Stomach smooth muscle (tissue), 2 donors: Measurements from ENCODE around the gene MEIS1.
A peak's percentile ranks its signal among the peaks of the same experiment; 100 is the strongest.

Source experiments
- H3K27ac ChIP-seq: one replicate; pipeline ENCODE4 v1.7.0; 2013; ENCODE audit warnings: mild to moderate bottlenecking, low read length, inconsistent platforms
- H3K27me3 ChIP-seq, 2 donors: one replicate each; pipeline ENCODE4 v1.7.0; 2013; ENCODE audit warnings: low read length in 2 of 2; ENCODE audit not compliant: insufficient read depth in 2 of 2, control insufficient read depth in 1 of 2
- H3K36me3 ChIP-seq, 2 donors: one replicate each; pipeline ENCODE4 v1.7.0; 2013; ENCODE audit warnings: low read length in 2 of 2; ENCODE audit not compliant: control insufficient read depth in 2 of 2, insufficient read depth in 2 of 2
- H3K4me1 ChIP-seq: one replicate; pipeline ENCODE4 v1.7.0; 2013; ENCODE audit warnings: low read length; ENCODE audit not compliant: control insufficient read depth, insufficient read depth
- H3K4me3 ChIP-seq, 2 donors: one replicate each; pipeline ENCODE4 v1.7.0; 2013; ENCODE audit warnings: low read length in 2 of 2
- H3K9ac ChIP-seq, 2 donors: one replicate each; pipeline ENCODE4 v1.7.0; 2013; ENCODE audit warnings: low read length in 2 of 2, mild to moderate bottlenecking in 1 of 2
- H3K9me3 ChIP-seq, 2 donors: one replicate each; pipeline ENCODE4 v1.7.0; 2013; ENCODE audit warnings: low read length in 2 of 2; ENCODE audit not compliant: control insufficient read depth in 2 of 2
- donor health status: healthy.
- donor health status: Pancreatic carcinoma.

The MEIS1 gene

DNA sequence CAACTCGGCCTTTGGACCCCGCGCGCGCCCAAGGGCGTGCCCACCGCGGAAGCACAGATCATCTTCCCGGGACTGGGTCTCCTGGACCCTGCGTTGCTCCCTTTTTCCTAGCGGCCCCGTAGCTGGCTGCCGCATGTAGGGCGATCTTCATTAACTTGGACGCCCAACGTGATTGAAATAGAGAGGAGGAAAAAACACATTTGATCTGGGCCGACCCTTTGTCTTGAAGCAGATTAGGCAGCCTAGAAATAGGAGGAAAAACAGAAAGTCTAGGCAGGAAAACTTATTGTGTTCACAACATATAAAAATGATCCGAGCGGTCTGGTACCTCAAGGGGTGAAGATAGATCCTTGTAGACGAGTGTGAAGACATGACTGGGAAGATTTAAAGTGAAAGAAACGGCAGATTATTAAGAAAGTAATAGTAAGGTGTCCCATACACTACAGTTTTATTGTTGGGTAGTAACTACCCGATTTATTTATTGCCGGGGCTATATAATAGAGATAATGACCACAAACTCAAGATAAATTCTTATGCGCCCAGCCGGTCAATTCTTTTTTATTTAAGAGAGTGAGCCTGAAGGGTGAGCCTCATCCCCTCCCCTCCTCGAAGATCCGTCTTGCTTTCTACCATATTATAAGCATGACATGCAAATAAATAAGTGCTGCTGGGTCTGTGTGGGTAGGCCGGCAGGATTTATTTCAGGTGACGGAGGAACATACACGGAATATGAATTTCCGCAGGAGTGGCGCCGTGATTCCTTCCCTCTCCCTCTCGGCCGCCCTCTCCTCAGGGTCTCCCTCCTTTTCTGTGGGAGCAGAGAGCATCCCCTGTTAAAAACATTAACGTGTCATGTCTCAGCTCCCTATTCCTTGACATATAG lies 147.4 kb downstream of the MEIS1 start:
- H3K27me3 ChIP-seq, result peaks cover 0 to 2% of the 10 kb centered on the region in 2 donors
- peak overlapping the region; percentile 94 to 96 for H3K9ac ChIP-seq
- no peaks in the 10 kb centered on the region for H3K9me3 ChIP-seq
- H3K36me3 ChIP-seq, result no peaks in the 10 kb centered on the region
- peaks cover 24% of the 10 kb centered on the region for H3K4me1 ChIP-seq
- peak overlapping the region; percentile 100 for H3K27ac ChIP-seq
- H3K4me3 ChIP-seq, result peak overlapping the region; percentile 71 to 84

DNA sequence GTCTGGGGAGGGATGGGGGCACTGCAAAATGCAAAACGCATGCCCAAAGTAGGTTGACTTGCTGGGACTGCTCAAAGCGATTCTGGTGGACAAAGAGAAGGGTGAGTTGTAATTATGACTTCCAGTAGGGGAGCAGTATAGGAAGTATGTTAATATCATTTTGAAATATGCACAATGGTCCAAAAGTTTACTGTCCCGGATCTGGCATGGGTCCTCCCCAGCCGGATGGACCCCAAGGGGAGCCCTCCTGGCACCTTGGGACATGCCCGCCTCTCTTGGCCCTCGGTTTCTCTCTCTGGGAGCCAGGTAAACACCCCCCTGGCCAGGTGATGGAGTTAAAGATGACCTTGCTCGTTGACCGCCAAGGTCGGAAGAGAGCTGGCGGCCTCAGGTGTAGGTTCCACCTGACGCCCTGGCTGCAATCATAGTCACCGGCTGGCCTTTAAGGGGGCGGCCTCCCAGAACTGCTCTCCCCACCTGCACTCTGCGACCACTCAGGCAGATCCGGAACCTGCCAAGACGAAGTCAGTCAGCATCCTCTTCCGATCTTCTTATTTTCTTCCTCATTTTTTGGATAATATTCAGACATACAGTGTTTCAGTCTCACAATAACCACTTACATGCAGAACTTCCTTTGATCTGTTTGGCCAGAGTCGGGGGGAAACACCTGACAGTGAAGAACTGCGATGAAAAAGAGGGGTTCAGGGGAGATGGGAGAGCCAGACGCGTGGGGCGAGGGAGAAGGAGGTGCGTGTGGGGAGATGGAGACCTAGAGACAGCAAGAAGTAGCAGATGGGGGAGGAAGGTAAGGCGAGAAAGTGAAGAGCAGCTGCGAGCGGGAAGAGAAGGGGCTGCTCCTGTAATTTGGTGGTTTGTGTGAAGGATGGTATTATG lies 148.3 kb downstream of the MEIS1 start:
- peaks cover 0 to 2% of the 10 kb centered on the region in 2 donors for H3K27me3 ChIP-seq
- peak overlapping the region; percentile 71 to 84 for H3K4me3 ChIP-seq
- H3K4me1 ChIP-seq, result peaks cover 16% of the 10 kb centered on the region
- H3K9ac ChIP-seq, result peak overlapping the region; percentile 94 to 96
- H3K9me3 ChIP-seq, result no peaks in the 10 kb centered on the region
- no peaks in the 10 kb centered on the region for H3K36me3 ChIP-seq
- peak overlapping the region; percentile 100 for H3K27ac ChIP-seq

DNA sequence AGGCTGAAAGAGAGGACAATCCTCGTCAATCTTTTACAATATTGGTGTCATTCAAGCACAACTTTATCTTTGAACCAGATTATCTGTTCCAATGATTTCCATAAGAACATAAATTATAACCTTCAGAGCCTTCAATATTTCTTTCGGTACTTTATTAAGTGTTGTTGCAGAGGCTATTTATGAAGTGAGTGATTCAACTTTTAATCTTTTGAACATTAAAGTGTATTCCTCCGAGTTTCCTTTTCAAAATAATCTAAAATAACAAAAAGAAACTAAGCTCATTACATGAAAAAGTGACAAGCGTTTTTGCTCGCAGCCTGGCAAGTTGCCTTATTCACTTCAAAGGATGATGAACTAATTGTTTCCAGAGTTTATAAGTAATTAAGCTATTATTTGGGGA lies 149.0 kb downstream of the MEIS1 start:
- Histone ChIP-seq H3K9ac (peak overlapping the region; percentile 94 to 96), H3K27me3 (peaks cover 0 to 2% of the 10 kb centered on the region in 2 donors), H3K4me1 (peaks cover 16% of the 10 kb centered on the region), H3K4me3 (peak overlapping the region; percentile 71 to 84), H3K9me3 (no peaks in the 10 kb centered on the region), H3K27ac (peak overlapping the region; percentile 100), H3K36me3 (no peaks in the 10 kb centered on the region)

DNA sequence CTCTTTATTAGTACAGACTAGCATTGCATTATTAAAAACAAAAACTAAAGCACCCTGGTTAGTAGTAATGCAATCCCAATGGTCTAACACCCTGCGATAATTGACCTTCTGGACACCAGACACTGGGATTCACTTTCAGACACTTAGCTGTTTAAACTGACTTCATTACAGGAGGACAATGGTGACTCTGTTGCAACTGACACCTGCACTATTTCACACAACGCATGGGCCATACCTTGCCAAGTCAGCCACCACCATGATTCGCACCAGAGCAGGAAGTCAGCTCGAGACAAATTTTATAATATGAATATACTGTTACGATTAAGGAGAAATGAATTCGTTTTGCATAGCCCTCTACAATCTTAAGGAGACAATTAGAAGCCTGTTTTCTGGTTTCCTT lies 150.7 kb downstream of the MEIS1 start:
- H3K36me3 ChIP-seq, result no peaks in the 10 kb centered on the region
- peaks cover 16% of the 10 kb centered on the region for H3K4me1 ChIP-seq
- H3K27ac ChIP-seq, result peak overlapping the region; percentile 53
- no peaks in the 10 kb centered on the region for H3K9me3 ChIP-seq
- no peak overlapping the region for H3K9ac ChIP-seq
- peaks cover 0 to 2% of the 10 kb centered on the region in 2 donors for H3K27me3 ChIP-seq
- H3K4me3 ChIP-seq, result peak overlapping the region in 1 of 2 donors; percentile 23

DNA sequence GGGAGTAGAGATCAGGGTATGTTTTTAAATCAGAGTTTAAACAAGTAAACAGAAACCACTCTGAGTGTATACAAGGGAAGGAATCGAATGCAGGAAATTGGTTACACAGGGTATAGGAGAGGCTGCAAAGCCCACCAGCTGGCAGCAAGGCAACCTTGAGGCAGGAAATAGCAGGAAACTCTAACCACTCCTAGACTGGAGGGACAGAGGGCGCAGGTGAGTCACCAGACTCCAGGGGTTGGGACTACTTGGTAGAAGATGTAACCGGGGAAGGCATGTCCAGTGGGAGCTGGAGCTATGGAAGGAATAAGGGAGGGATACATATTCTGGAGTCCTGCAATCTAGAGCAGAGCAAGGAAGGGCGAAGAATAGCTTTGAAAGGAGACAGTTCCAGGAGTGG lies 152.3 kb downstream of the MEIS1 start:
- Histone ChIP-seq H3K4me1 (peaks cover 13% of the 10 kb centered on the region), H3K9ac (no peak overlapping the region), H3K27me3 (peaks cover 0 to 2% of the 10 kb centered on the region in 2 donors), H3K9me3 (no peaks in the 10 kb centered on the region), H3K36me3 (no peaks in the 10 kb centered on the region), H3K27ac (no peak overlapping the region), H3K4me3 (no peak overlapping the region)

DNA sequence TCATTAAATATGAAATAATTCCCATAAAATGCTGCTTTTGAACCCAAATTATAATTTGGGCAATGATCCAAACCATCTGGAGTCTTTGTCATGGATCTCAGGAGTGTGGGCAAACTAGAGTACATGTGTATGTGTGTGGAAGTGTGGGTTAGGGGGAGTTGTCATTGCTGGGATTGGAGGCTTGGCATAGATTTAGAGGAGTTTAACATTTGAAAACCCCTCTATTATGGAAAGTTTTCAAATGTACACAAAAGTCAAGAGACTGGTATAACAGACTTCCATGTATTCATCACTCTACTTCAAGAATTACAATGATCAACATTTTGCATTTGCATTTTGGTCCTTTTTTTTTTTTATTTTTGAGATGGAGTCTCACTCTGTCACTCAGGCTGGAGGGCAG lies 159.1 kb downstream of the MEIS1 start:
- no peak overlapping the region for H3K27ac ChIP-seq

DNA sequence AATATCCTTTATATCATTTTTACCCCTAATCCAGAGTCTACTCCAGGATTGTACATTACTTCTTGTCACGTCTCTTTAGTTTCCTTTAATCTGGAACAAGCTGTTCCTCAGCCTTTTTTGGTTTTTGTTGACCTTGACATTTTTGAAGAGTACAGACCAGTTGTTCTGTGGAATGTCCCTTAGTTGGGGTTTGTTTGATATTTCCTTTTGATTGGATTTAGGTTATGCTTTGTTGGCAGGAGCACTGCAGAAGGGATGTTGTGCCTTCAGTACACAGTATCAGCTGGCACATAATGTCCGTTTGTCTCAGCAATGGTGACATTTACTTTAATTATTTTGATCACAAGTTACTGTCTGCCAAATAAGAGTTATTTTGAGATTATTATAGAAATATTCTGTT lies 160.6 kb downstream of the MEIS1 start:
- Histone ChIP-seq H3K4me3 (no peak overlapping the region), H3K4me1 (no peaks in the 10 kb centered on the region), H3K27me3 (no peaks in the 10 kb centered on the region), H3K9me3 (no peaks in the 10 kb centered on the region), H3K27ac (no peak overlapping the region), H3K36me3 (no peaks in the 10 kb centered on the region), H3K9ac (no peak overlapping the region)

More for the DNA sequence above, 159.1 kb downstream of the MEIS1 start:
- Histone ChIP-seq H3K4me3 (no peak overlapping the region), H3K27me3 (no peaks in the 10 kb centered on the region), H3K9me3 (no peaks in the 10 kb centered on the region), H3K36me3 (no peaks in the 10 kb centered on the region), H3K9ac (no peak overlapping the region), H3K4me1 (no peaks in the 10 kb centered on the region)

DNA sequence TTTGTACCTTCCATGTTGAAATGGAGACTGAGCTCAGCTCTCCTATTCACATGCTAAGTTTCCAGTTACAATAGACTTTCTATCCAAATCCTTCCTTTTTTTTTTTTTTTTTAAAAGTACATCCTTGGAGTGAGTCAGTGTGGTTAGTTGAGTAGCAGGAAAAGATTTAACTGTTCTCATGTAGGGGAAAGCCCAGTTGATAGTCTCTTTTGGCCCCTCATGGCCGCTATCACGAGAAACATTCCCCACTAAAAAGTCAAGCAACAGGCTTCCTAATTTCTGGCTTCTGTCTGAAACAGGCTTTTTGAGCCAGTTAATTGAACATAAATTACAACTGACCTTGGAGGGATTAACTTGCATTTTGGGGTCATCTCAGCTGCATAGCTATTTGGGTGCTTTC lies 161.3 kb downstream of the MEIS1 start:
- H3K36me3 ChIP-seq, result no peaks in the 10 kb centered on the region
- H3K4me3 ChIP-seq, result no peak overlapping the region
- H3K4me1 ChIP-seq, result no peaks in the 10 kb centered on the region
- no peaks in the 10 kb centered on the region for H3K27me3 ChIP-seq
- H3K9ac ChIP-seq, result no peak overlapping the region
- no peak overlapping the region for H3K27ac ChIP-seq
- H3K9me3 ChIP-seq, result no peaks in the 10 kb centered on the region

DNA sequence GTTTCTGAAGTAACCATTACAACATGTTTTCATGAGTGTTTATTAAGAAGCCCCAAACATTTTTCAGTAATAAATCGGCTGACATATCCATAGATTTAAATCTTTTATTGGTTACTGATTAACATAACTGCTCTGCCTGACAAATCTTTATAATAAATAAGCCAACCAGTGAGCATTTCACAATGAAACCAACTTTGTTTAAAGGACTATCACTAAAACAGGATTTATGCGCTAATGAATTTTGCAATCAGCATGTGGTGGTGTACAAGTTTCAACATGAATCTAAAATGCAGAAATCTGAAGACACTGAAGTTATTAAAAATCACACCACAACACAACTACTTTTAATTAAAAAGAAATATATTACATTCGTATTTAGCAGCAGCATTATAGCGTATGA lies 166.7 kb downstream of the MEIS1 start:
- Histone ChIP-seq H3K27ac (no peak overlapping the region), H3K9ac (no peak overlapping the region), H3K27me3 (no peaks in the 10 kb centered on the region), H3K4me3 (no peak overlapping the region), H3K4me1 (no peaks in the 10 kb centered on the region), H3K9me3 (no peaks in the 10 kb centered on the region), H3K36me3 (no peaks in the 10 kb centered on the region)

DNA sequence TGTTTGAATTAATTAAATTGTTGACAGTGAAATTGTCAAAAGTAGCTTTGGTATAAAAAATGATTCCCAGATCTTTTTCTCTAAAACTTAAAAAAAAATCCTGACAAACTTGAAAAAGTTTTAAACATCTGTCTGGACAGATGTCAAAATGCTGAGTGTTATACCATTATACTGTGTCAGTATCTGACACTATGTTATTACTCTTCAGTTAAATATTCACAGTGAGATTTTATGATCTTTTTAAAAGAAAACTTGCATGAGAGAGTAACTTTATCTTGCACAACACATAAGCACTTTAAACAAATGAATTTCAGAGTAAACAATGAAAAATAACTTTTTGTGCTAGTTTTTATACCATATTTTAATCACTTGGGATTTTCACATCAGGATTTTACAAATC lies 167.4 kb downstream of the MEIS1 start:
- no peaks in the 10 kb centered on the region for H3K4me1 ChIP-seq
- H3K9me3 ChIP-seq, result no peaks in the 10 kb centered on the region
- no peaks in the 10 kb centered on the region for H3K36me3 ChIP-seq
- no peaks in the 10 kb centered on the region for H3K27me3 ChIP-seq
- H3K9ac ChIP-seq, result no peak overlapping the region
- H3K4me3 ChIP-seq, result no peak overlapping the region
- no peak overlapping the region for H3K27ac ChIP-seq
